ENCODE results near the gene MYO1D. TPM values are rescaled to one million over a fixed set of nuclear protein-coding genes. Genes with fewer than 3 reads are reported as not detected.

Gene MYO1D
- total RNA-seq, 1 experiment from 2014 or later: 5.6 TPM

DNA sequence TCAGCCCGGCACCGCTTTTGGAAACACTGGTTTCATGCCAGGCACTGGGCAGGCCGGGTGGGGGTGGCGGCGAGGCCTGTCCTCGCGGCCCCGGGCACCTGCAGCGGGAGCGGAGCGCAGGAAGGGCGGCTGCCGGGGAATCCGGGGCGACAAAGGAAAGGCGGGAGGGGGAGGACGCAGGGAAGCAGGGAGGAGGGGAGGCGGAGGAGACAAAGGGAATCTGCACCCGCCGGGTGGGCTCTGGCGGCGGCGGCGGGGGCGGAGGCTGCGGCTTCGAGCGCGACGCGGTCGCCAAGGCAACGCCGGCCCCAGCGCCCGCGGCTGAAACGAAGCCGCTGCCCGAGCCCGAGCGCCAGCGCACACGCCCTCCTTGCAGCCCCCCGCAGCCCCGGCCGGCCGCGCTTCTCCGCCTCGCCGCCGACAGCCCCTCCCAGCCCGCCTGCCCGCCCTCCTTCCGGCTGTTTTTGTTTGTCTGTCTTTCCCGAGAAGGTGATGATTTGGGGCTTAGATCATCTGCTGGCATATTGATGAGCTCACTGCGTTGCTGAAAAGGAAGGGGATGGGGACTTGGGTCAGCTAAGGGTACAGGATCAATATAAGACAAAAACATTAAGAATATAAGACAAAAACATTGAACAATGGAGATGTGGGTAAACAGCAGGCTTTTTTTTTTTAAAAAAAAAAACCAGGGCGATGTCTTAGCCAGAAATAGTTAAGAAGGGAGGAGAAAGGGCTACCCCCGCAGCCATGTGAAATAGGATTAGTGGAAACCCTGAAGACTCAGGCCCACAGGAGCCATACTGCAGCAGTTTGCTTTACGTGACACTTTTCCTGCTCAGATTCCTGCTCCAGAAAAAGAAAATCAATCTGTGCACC is 357.5 kb downstream of the MYO1D start:
- Histone ChIP-seq H3K79me2 (ENCODE audit: low read length) (no peaks in the 10 kb centered on the region), H3K4me1 (ENCODE audit: low read length) (peaks cover 13% of the 10 kb centered on the region), H3K36me3 (ENCODE audit: insufficient read depth, low read length) (no peaks in the 10 kb centered on the region), H3K9ac (ENCODE audit: low read length) (no peak overlapping the region), H3K9me3 (ENCODE audit: low read length) (no peaks in the 10 kb centered on the region), H3K4me2 (ENCODE audit: low read depth, low read length, poor library complexity, severe bottlenecking) (no peak overlapping the region), H3K9me2 (replicated peaks; ENCODE audit: insufficient read depth, low read length) (no peaks in the 10 kb centered on the region), H3K27me3 (ENCODE audit: low read length) (no peaks in the 10 kb centered on the region), H3K4me3 (ENCODE audit: low read length) (no peak overlapping the region), H4K20me1 (ENCODE audit: insufficient read depth, low read depth, low read length) (no peaks in the 10 kb centered on the region), H2AFZ (ENCODE audit: low read length) (no peak overlapping the region), H3K27ac (ENCODE audit: low read length) (no peak overlapping the region)
- DNase-seq: no peak

DNA sequence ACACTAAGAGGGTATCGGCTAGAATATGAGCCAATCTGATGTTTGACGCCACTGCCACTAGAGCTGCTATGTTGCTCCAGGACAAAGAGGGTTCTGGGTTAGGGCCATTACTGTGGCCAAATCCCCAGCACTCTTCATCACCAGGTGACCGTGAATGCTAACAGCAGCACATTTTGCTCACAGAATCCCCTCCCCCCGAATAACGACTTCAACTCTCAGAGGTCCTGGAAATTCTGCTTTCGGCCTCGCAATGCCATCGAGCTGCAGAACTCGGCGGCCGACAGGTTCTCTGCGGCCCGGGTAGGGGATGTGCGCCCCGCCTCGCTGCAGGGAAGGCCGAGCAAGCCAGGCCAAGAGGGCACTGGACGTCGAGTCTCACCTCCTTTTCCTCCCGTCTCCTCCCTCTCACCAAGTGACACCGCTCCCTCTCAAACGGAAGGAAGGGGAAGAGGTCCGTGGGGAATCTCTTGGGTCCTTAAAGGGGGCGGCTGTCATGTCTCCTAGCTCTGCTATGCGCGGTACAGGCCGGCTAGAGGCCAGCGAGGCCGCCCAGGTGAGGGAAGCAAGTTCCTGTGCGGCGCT is 358.2 kb downstream of the MYO1D start:
- H3K4me2 ChIP-seq (ENCODE audit: low read depth, low read length, poor library complexity, severe bottlenecking): no peak overlapping the region
- no peak overlapping the region for H2AFZ ChIP-seq (ENCODE audit: low read length)
- H3K9me3 ChIP-seq (ENCODE audit: low read length): no peaks in the 10 kb centered on the region
- H3K27ac ChIP-seq (ENCODE audit: low read length): no peak overlapping the region
- H3K9ac ChIP-seq (ENCODE audit: low read length): no peak overlapping the region
- no peaks in the 10 kb centered on the region for H3K79me2 ChIP-seq (ENCODE audit: low read length)
- DNase-seq: no peak
- H3K27me3 ChIP-seq (ENCODE audit: low read length): no peaks in the 10 kb centered on the region
- H3K36me3 ChIP-seq (ENCODE audit: insufficient read depth, low read length): no peaks in the 10 kb centered on the region
- peaks cover 13% of the 10 kb centered on the region for H3K4me1 ChIP-seq (ENCODE audit: low read length)
- no peak overlapping the region for H3K4me3 ChIP-seq (ENCODE audit: low read length)
- H3K9me2 ChIP-seq (replicated peaks; ENCODE audit: insufficient read depth, low read length): no peaks in the 10 kb centered on the region
- no peaks in the 10 kb centered on the region for H4K20me1 ChIP-seq (ENCODE audit: insufficient read depth, low read depth, low read length)

DNA sequence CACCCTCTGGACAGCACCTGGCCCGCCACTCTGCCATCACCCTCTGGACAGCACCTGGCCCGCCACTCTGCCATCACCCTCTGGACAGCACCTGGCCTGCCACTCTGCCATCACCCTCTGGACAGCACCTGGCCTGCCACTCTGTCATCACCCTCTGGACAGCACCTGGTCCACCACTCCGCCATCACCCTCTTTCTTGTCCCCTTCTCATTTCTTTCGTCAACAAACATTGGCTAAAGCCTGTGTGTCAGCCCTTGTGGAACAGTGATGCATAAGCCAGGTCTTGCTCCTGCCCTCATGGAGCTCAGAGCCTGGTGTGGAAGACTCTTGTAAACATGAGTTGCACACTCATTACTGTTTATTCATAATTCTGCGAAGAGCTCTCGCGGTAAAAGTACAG is 358.9 kb downstream of the MYO1D start:
- Histone ChIP-seq H3K27me3 (ENCODE audit: low read length) (no peaks in the 10 kb centered on the region), H3K4me3 (ENCODE audit: low read length) (no peak overlapping the region), H3K9me2 (replicated peaks; ENCODE audit: insufficient read depth, low read length) (no peaks in the 10 kb centered on the region), H2AFZ (ENCODE audit: low read length) (no peak overlapping the region), H3K36me3 (ENCODE audit: insufficient read depth, low read length) (no peaks in the 10 kb centered on the region), H3K79me2 (ENCODE audit: low read length) (no peaks in the 10 kb centered on the region), H3K9ac (ENCODE audit: low read length) (no peak overlapping the region), H3K27ac (ENCODE audit: low read length) (no peak overlapping the region), H3K9me3 (ENCODE audit: low read length) (no peaks in the 10 kb centered on the region), H4K20me1 (ENCODE audit: insufficient read depth, low read depth, low read length) (no peaks in the 10 kb centered on the region), H3K4me1 (ENCODE audit: low read length) (peaks cover 6% of the 10 kb centered on the region), H3K4me2 (ENCODE audit: low read depth, low read length, poor library complexity, severe bottlenecking) (no peak overlapping the region)
- no peak for DNase-seq

DNA sequence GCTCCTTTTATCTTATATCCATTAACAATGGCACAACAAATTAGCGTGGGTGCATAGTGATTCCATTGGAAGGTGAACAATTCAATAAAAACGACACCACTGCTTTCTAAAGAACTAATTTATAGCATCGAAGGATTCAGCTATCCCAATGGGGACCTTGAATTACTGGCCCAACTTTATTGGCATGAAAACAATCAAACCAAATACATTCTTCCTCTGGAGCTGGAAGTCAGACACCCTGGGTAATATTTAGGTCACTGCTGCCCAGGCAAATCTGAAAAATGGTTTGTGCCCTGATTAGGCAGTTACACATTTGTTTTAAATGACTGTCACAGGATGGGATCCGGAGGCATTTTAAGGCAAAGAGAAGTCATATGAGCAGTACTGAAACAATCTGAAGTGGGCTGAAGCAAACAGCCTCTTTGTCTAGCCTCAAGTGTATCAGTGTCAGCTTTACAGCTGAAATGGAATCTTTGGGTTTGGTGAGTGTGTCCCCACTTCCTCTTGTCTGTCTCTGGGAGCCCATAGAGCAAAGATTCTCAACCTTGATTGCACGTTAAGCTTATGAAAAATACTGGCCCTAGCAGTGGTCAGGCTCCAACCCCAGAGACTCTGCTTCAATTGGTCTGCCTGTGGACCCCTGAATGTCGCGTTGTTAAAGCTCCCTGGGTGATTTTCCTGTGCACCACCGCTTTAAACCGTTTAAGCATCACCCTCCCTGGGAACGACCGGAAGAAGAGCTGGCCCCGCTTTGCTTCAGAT is 359.8 kb downstream of the MYO1D start:
- no peak overlapping the region for H3K9ac ChIP-seq (ENCODE audit: low read length)
- no peak overlapping the region for H2AFZ ChIP-seq (ENCODE audit: low read length)
- no peaks in the 10 kb centered on the region for H4K20me1 ChIP-seq (ENCODE audit: insufficient read depth, low read depth, low read length)
- H3K79me2 ChIP-seq (ENCODE audit: low read length): no peaks in the 10 kb centered on the region
- no peak overlapping the region for H3K4me2 ChIP-seq (ENCODE audit: low read depth, low read length, poor library complexity, severe bottlenecking)
- no peaks in the 10 kb centered on the region for H3K36me3 ChIP-seq (ENCODE audit: insufficient read depth, low read length)
- DNase-seq: no peak
- H3K9me3 ChIP-seq (ENCODE audit: low read length): no peaks in the 10 kb centered on the region
- no peaks in the 10 kb centered on the region for H3K9me2 ChIP-seq (replicated peaks; ENCODE audit: insufficient read depth, low read length)
- H3K27me3 ChIP-seq (ENCODE audit: low read length): no peaks in the 10 kb centered on the region
- no peaks in the 10 kb centered on the region for H3K4me1 ChIP-seq (ENCODE audit: low read length)
- H3K27ac ChIP-seq (ENCODE audit: low read length): no peak overlapping the region
- H3K4me3 ChIP-seq (ENCODE audit: low read length): no peak overlapping the region

DNA sequence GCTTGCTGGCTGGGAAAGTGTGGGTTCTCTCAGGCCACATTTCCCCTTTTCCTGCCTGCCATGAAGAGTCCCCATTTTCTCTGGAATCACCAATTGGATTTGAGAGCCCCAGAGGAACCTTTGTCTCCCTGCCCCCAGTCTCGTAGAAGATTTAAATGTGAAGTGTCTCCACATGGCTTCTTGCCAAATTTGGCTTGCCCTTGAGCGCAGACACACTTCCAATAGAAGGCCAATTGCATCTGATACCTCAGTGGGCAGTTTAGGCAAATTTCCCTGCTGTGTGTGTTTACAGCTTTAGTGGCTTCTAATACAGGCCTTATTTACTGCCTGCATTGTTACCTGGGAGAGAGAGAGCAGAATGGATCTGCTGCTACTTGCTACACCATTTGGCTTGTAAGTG is 360.5 kb downstream of the MYO1D start:
- no peak overlapping the region for H3K9ac ChIP-seq (ENCODE audit: low read length)
- H3K79me2 ChIP-seq (ENCODE audit: low read length): no peaks in the 10 kb centered on the region
- no peaks in the 10 kb centered on the region for H3K36me3 ChIP-seq (ENCODE audit: insufficient read depth, low read length)
- no peaks in the 10 kb centered on the region for H3K27me3 ChIP-seq (ENCODE audit: low read length)
- H4K20me1 ChIP-seq (ENCODE audit: insufficient read depth, low read depth, low read length): no peaks in the 10 kb centered on the region
- H3K4me3 ChIP-seq (ENCODE audit: low read length): no peak overlapping the region
- no peak for DNase-seq
- H3K4me1 ChIP-seq (ENCODE audit: low read length): no peaks in the 10 kb centered on the region
- no peaks in the 10 kb centered on the region for H3K9me2 ChIP-seq (replicated peaks; ENCODE audit: insufficient read depth, low read length)
- H3K27ac ChIP-seq (ENCODE audit: low read length): no peak overlapping the region
- H2AFZ ChIP-seq (ENCODE audit: low read length): no peak overlapping the region
- no peaks in the 10 kb centered on the region for H3K9me3 ChIP-seq (ENCODE audit: low read length)
- no peak overlapping the region for H3K4me2 ChIP-seq (ENCODE audit: low read depth, low read length, poor library complexity, severe bottlenecking)

DNA sequence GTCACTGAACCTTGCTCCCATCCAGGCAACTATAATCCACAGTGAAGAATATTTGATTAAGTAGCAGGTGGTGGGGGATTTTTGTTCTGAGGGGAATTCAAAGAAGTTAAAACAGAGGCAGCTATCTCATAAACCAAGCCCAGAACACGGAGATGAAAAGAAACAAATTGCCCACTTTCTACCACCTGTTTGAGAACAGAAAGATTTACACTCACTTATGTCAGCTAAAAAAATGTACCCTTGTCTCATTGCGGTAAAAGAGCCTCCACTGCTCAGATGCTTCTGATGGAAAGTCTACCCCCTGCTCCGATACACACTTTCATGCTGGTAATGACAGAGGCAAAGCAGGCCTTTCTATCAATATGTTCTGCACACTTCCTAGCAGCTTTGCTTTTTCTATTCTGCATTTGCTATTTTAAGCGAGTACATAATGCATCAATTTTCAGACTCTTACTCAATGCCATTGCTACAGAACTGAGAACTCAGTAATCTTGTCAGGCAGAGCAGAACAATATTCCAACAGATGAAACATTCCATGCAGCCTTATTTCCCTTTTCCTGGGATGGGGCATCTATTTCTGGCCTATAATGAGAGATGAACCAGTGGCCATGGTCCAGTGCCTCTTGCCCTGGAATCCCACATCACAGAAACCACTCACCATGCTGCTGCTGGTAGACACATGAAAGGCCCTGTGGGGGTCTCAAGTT is 361.1 kb downstream of the MYO1D start:
- H3K27ac ChIP-seq (ENCODE audit: low read length): no peak overlapping the region
- no peak for DNase-seq

DNA sequence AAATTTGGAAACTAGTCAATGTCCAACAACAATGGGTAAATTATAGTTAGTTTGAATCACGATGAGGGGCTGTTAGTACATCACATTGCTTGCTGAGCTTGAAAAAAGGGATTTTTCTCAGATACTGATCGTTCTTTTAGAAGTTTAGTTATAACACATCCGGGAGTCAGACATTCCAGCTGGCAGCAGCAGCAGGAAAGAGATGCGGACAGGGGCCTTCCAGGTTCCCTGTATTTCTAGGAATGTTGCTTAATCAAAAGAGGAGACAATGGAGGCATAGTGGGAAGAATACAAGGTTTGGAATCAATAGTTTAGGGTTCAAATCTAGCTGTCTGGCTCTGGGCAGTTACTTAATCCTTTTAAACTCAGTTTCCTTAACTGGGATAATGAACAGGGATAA is 362.3 kb downstream of the MYO1D start:
- H3K4me2 ChIP-seq (ENCODE audit: low read depth, low read length, poor library complexity, severe bottlenecking): no peak overlapping the region
- no peaks in the 10 kb centered on the region for H3K9me2 ChIP-seq (replicated peaks; ENCODE audit: insufficient read depth, low read length)
- H3K9me3 ChIP-seq (ENCODE audit: low read length): no peaks in the 10 kb centered on the region
- H3K27me3 ChIP-seq (ENCODE audit: low read length): no peaks in the 10 kb centered on the region
- H3K9ac ChIP-seq (ENCODE audit: low read length): no peak overlapping the region
- no peak overlapping the region for H3K4me3 ChIP-seq (ENCODE audit: low read length)
- H3K27ac ChIP-seq (ENCODE audit: low read length): no peak overlapping the region
- DNase-seq: no peak
- H3K36me3 ChIP-seq (ENCODE audit: insufficient read depth, low read length): no peaks in the 10 kb centered on the region
- no peaks in the 10 kb centered on the region for H3K4me1 ChIP-seq (ENCODE audit: low read length)
- H3K79me2 ChIP-seq (ENCODE audit: low read length): no peaks in the 10 kb centered on the region
- H2AFZ ChIP-seq (ENCODE audit: low read length): no peak overlapping the region
- H4K20me1 ChIP-seq (ENCODE audit: insufficient read depth, low read depth, low read length): no peaks in the 10 kb centered on the region

More for the DNA sequence above, 361.1 kb downstream of the MYO1D start:
- H3K9me3 ChIP-seq (ENCODE audit: low read length): no peaks in the 10 kb centered on the region
- no peak overlapping the region for H2AFZ ChIP-seq (ENCODE audit: low read length)
- H3K9ac ChIP-seq (ENCODE audit: low read length): no peak overlapping the region
- no peaks in the 10 kb centered on the region for H3K36me3 ChIP-seq (ENCODE audit: insufficient read depth, low read length)
- H4K20me1 ChIP-seq (ENCODE audit: insufficient read depth, low read depth, low read length): no peaks in the 10 kb centered on the region
- no peaks in the 10 kb centered on the region for H3K27me3 ChIP-seq (ENCODE audit: low read length)
- H3K4me2 ChIP-seq (ENCODE audit: low read depth, low read length, poor library complexity, severe bottlenecking): no peak overlapping the region
- no peaks in the 10 kb centered on the region for H3K4me1 ChIP-seq (ENCODE audit: low read length)
- H3K9me2 ChIP-seq (replicated peaks; ENCODE audit: insufficient read depth, low read length): no peaks in the 10 kb centered on the region
- no peak overlapping the region for H3K4me3 ChIP-seq (ENCODE audit: low read length)
- no peaks in the 10 kb centered on the region for H3K79me2 ChIP-seq (ENCODE audit: low read length)

DNA sequence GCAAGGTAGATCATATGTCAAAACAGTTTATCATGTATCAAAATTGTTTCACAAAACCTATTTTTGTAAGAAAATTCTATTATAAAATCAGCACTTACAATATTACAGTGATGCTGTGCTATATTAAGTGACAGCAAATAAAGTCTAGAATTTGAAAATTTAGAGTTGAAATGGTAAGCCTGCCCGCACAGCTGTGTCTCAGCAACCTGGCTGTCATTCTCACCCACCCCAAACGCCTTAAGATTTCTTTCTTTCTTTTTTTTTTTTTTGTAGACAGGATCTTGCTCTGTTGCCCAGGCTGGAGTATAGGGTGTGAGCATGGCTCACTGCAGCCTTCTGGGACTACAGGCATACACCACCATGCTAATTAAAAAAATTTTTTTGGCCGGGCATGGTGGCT is 363.3 kb downstream of the MYO1D start:
- H3K4me2 ChIP-seq (ENCODE audit: low read depth, low read length, poor library complexity, severe bottlenecking): no peak overlapping the region
- no peak overlapping the region for H3K4me3 ChIP-seq (ENCODE audit: low read length)
- no peaks in the 10 kb centered on the region for H3K27me3 ChIP-seq (ENCODE audit: low read length)
- H2AFZ ChIP-seq (ENCODE audit: low read length): no peak overlapping the region
- no peaks in the 10 kb centered on the region for H4K20me1 ChIP-seq (ENCODE audit: insufficient read depth, low read depth, low read length)
- no peaks in the 10 kb centered on the region for H3K9me2 ChIP-seq (replicated peaks; ENCODE audit: insufficient read depth, low read length)
- no peaks in the 10 kb centered on the region for H3K36me3 ChIP-seq (ENCODE audit: insufficient read depth, low read length)
- H3K79me2 ChIP-seq (ENCODE audit: low read length): no peaks in the 10 kb centered on the region
- DNase-seq: no peak
- H3K9me3 ChIP-seq (ENCODE audit: low read length): no peaks in the 10 kb centered on the region
- no peak overlapping the region for H3K27ac ChIP-seq (ENCODE audit: low read length)
- no peaks in the 10 kb centered on the region for H3K4me1 ChIP-seq (ENCODE audit: low read length)
- no peak overlapping the region for H3K9ac ChIP-seq (ENCODE audit: low read length)

All from Karpas-422 (cell line).